Putamen (tissue), 1 donor: ENCODE results near the gene B3GLCT.

Experiments used
- DNase-seq: peaks from one replicate; pipeline ENCODE4 v3.0.0-alpha.2; 2016; ENCODE audit warnings: low spot score

The B3GLCT gene

GRCh38 chr13:31351376-31351775, 151.6 kb downstream of the B3GLCT start:
- no peak for DNase-seq

GRCh38 chr13:31352467-31352866, 152.7 kb downstream of the B3GLCT start:
- DNase-seq, result no peak

GRCh38 chr13:31355001-31355400, 155.2 kb downstream of the B3GLCT start:
- DNase-seq, result no peak

GRCh38 chr13:31356991-31357390, 157.2 kb downstream of the B3GLCT start:
- DNase-seq, result no peak

- no peak for DNase-seq
These were observed 157.8 kb downstream of the B3GLCT start for GRCh38 chr13:31357581-31357980.

DNA sequence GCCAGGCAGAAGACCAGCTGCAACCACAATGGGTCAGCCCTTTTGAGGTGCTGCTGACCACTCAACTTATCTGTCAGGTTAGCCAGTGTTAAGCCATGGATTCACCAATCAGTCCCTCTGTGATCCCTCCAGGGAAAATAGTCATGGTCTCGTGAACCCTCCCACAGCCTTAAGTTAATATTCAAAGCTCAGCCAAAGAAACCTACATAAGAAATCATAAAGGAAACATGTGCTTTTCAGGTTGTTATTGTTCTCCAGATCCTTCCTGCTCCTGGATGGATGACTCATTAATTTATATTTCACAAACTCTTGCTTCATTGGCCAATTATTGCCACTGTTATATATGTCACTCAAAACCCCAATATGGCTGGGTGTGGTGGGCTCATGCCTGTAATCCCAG, 161.9 kb downstream of the B3GLCT start:
- no peak for DNase-seq

- DNase-seq, result no peak
These were observed 165.9 kb downstream of the B3GLCT start for GRCh38 chr13:31365630-31366029.

GRCh38 chr13:31367410-31367809, 167.6 kb downstream of the B3GLCT start:
- DNase-seq, result no peak

- DNase-seq, result no peak
These were observed 169.4 kb downstream of the B3GLCT start for GRCh38 chr13:31369213-31369612.

GRCh38 chr13:31372454-31372853, 172.7 kb downstream of the B3GLCT start:
- DNase-seq, result no peak

DNA sequence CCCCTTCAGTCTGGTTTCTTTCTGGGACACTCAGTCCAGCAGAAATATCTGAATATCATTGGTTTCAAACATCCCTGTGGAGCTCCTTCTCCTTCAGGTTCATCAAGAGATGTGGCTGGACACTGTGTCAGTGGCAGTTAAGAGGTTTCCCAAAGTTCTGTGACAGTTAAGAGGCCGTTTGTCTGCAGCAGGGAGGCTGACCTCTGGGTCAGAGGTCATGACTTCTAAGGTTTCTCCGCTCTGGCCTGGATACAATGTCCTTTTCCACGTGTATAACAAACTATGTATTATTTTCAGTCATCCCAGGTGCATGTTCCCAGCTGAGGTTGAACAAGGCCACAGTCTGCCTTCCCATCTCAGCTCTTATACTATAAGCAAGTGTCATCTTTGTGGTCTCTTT, 174.9 kb downstream of the B3GLCT start:
- DNase-seq, result no peak

DNA sequence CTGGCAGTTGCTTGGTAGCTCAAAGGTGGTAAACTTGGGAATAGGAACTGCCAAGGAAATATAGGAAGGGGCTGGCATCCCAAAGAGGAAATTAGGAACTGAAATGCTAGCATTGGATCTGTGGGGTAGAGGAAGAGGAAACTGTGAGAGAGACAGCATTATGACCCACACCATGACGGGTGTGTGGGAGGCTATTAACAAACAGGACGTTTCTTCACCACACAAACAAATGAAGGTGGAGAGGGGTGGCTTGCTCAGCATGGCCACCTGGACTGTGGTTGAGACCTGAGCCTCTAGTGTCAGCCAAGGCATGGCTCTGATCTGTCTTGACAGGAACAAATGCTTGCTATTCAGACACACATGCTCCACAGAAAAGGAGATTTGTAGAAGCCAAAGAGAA, 178.2 kb downstream of the B3GLCT start:
- no peak for DNase-seq

DNA sequence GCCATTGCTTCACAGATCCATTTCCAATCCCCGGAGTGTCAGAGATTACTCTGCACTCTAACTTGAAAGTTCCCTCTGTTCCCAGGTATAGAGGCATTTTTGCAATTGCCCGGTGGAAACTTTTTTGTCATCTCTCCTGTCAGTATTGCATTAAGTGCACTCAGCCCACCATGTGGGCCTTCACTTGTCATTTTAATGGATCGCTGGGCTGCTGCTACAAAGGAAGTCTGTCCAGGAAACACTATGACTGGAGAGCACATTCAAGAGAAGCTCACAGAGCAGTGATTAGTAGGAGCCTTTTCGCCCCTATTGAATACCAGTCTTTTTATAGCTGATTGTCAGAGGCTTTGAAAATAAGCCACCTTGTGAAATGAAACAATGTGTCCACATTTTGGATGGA, 180.9 kb downstream of the B3GLCT start:
- DNase-seq, result no peak
